ENCODE measurements around the gene BACH2.
A peak's percentile ranks its signal among the peaks of the same experiment; 100 is the strongest.

BACH2 gene

GRCh38 chr6:90028066-90028778, 268.4 kb downstream of the BACH2 start:
- TF ChIP-seq, protein P1, sequence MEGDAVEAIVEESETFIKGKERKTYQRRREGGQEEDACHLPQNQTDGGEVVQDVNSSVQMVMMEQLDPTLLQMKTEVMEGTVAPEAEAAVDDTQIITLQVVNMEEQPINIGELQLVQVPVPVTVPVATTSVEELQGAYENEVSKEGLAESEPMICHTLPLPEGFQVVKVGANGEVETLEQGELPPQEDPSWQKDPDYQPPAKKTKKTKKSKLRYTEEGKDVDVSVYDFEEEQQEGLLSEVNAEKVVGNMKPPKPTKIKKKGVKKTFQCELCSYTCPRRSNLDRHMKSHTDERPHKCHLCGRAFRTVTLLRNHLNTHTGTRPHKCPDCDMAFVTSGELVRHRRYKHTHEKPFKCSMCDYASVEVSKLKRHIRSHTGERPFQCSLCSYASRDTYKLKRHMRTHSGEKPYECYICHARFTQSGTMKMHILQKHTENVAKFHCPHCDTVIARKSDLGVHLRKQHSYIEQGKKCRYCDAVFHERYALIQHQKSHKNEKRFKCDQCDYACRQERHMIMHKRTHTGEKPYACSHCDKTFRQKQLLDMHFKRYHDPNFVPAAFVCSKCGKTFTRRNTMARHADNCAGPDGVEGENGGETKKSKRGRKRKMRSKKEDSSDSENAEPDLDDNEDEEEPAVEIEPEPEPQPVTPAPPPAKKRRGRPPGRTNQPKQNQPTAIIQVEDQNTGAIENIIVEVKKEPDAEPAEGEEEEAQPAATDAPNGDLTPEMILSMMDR (IDR thresholded peaks at IDR 0.05; ENCODE audit: low read depth, low read length) = no peak
- DNase-seq (ENCODE audit: extremely low read depth, low read depth) = no peak

GRCh38 chr6:90026216-90026615, 270.4 kb downstream of the BACH2 start:
- no peak for DNase-seq (ENCODE audit: extremely low read depth, low read depth)
- TF ChIP-seq, protein P1 (IDR thresholded peaks at IDR 0.05; ENCODE audit: low read depth, low read length) = no peak

- DNase-seq (ENCODE audit: extremely low read depth, low read depth) = peak; percentile 42
- TF ChIP-seq, protein P1 (IDR thresholded peaks at IDR 0.05; ENCODE audit: low read depth, low read length) = no peak
Observed at GRCh38 chr6:90025523-90026061, 271.1 kb downstream of the BACH2 start.

DNA sequence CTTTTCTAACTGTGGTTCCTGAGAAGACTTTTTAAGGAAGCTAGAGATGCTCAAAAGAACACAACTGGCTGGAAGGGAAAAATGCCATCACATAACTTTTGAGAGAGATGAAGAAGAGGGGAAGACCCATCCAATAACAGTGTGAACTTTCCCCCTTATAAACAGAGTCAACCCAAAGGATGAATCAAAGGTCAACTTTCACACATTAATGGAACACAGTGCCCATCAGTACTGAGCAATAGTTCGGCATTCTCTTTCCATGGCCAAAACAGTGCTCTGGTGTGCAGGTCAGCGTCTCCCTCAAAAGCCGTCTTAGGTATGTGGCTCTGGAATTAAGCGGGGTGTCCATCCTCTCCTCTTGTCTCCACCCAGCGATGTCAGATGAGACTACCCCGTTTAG, 272.0 kb downstream of the BACH2 start:
- TF ChIP-seq, protein P1 (IDR thresholded peaks at IDR 0.05; ENCODE audit: low read depth, low read length) = no peak

DNA sequence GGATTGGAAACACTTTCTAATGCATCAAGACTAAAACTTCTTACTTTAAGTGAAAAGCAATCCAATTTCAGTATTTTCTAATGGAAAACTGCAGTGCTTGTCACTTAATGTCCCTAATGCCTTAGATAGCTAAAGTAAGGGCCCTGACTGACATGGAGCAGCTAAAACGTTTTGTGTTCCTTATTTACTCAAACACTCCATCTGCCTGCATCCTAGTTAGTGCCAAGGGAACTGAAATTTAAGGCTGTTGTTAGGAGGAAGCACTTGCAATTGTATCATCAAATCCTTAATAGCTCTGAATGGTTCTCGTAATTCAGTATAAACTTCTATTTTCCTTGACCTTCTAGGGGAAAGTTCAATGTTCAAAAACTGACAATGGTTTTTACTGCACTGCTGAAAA, 274.9 kb downstream of the BACH2 start:
- DNase-seq (ENCODE audit: extremely low read depth, low read depth) = no peak
- TF ChIP-seq, protein P1 (IDR thresholded peaks at IDR 0.05; ENCODE audit: low read depth, low read length) = no peak

More for the DNA sequence above, 272.0 kb downstream of the BACH2 start:
- DNase-seq (ENCODE audit: extremely low read depth, low read depth) = no peak

DNA sequence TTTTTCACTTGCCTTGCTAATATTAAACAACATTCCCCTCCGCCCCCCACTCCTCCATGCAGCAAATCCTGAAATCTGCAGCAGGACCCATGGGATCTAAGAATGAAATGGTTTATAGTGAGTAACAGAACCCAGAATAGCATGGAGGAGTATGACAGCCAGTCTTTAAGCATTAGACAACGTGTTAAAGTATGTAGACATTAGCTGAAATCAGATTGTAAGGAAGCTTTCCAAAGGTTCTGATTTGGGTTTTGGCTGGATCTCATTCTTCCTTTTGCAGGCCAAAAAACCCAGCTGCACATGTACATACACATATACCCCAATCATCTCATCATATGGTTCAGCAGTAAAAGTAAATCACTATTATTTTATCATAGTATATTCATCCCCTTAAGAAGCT, 275.9 kb downstream of the BACH2 start:
- DNase-seq (ENCODE audit: extremely low read depth, low read depth) = no peak
- TF ChIP-seq, protein P1 (IDR thresholded peaks at IDR 0.05; ENCODE audit: low read depth, low read length) = no peak

DNA sequence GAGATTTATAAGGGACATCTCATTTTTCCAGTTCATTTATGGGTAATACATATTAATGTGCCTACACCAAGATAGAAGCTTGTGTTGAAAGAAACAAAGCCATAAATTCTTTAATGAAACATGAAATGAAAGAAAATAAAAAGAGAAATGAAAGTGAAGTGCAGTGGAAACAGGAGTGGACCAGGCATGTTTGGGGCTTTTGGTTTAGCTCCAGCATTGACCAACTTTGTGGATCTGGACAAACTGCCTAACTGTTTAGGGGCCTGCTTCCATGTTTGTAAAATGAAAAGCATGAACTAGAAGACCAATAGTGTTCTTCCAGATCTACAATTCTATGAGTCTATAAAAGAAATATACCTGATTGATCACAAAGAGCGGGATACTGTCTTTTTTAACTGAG, 277.4 kb downstream of the BACH2 start:
- TF ChIP-seq, protein P1 (IDR thresholded peaks at IDR 0.05; ENCODE audit: low read depth, low read length) = no peak
- DNase-seq (ENCODE audit: extremely low read depth, low read depth) = no peak
